Measurements from ENCODE around the gene TARM1.

Gene TARM1

DNA sequence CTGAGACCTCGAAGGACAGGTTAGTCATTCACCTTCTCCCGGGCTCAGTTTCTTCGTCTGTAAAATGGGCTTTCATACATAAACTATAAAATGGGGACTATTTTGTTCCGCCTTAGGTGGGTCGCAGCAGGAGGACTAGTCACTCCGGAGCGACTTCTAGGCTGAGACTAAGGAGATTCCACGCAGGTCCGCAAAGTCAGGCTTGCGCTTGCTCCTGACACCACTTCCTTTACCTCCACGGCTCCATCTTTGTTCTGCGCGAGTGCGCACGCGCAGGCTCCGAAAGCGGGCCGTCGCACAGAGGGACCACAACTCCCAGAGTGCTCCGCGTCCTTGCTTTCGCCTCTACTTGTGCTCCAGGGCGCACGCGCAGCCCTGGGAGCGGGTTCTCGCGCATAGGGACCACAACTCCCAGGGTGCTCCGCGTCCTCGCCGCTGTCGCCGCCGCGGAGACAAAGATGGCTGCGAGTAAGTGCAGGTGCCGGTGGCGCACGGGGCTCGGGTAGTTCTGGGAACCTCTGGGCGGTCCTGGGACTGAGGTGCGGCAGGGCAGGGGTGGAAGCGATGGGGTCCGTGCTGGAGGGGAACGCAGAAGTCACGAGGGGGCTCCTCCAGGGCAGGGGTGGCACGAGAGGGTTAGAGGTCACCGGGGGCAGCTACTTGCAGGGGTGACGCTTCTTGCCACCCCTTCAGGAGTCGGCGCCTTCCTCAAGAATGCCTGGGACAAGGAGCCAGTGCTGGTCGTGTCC lies 21.4 kb upstream of the TARM1 start, which contains the start of gene NDUFA3 (continued):
- TF ChIP-seq ZNF645 (tag by site-specific recombination; IDR thresholded peaks at IDR 0.05) (no peak), KLF16 (tag by site-specific recombination; IDR thresholded peaks at IDR 0.05) (no peak), FEZF1 (tag by site-specific recombination; IDR thresholded peaks at IDR 0.05) (no peak), ZNF501 (tag by site-specific recombination; IDR thresholded peaks at IDR 0.05) (0 out of 2 replicates have a peak, but pooled peaks have one; percentile 41), ZFP3 (tag by site-specific recombination; IDR thresholded peaks at IDR 0.05; ENCODE audit: low read depth) (no peak), GLIS2 (tag by site-specific recombination; IDR thresholded peaks at IDR 0.05) (peak; percentile 39; the same call in 1 of the 2 replicates), SCRT1 (tag by site-specific recombination; IDR thresholded peaks at IDR 0.05; ENCODE audit: borderline replicate concordance) (no peak), ZNF202 (tag by site-specific recombination; IDR thresholded peaks at IDR 0.05; ENCODE audit: borderline replicate concordance) (no peak), PRDM10 (tag by site-specific recombination; IDR thresholded peaks at IDR 0.05) (peak; percentile 82; the same call in 1 of the 2 replicates), ZBTB49 (tag by site-specific recombination; IDR thresholded peaks at IDR 0.05; ENCODE audit: low read depth) (no peak), INSM2 (tag by site-specific recombination; IDR thresholded peaks at IDR 0.05) (no peak), ZNF529 (tag by site-specific recombination; IDR thresholded peaks at IDR 0.05; ENCODE audit: insufficient replicate concordance) (no peak), ZNF350 (tag by site-specific recombination; IDR thresholded peaks at IDR 0.05) (no peak), ZNF791 (tag by site-specific recombination; IDR thresholded peaks at IDR 0.05) (no peak), ZNF221 (tag by site-specific recombination; IDR thresholded peaks at IDR 0.05; ENCODE audit: borderline replicate concordance) (no peak), ZNF600 (tag by site-specific recombination; IDR thresholded peaks at IDR 0.05) (no peak), GLIS1 (tag by site-specific recombination; IDR thresholded peaks at IDR 0.05) (no peak; the same call in 1 of the 2 replicates), ZNF138 (tag by site-specific recombination; IDR thresholded peaks at IDR 0.05; ENCODE audit: borderline replicate concordance) (no peak), ZNF311 (tag by site-specific recombination; IDR thresholded peaks at IDR 0.05; ENCODE audit: borderline replicate concordance) (no peak), ZBTB48 (tag by site-specific recombination; IDR thresholded peaks at IDR 0.05) (no peak), ZNF585B (tag by site-specific recombination; IDR thresholded peaks at IDR 0.05) (no peak), ZBTB1 (tag by site-specific recombination; IDR thresholded peaks at IDR 0.05) (no peak), ZNF558 (tag by site-specific recombination; IDR thresholded peaks at IDR 0.05) (no peak), ZNF555 (tag by site-specific recombination; conservative IDR thresholded peaks at IDR 0.05) (no peak), ZSCAN30 (tag by site-specific recombination; IDR thresholded peaks at IDR 0.05) (peak; percentile 84), MEIS1 (CRISPR knock-in tag; IDR thresholded peaks at IDR 0.05; ENCODE audit: borderline replicate concordance) (no peak)
- TF ChIP-seq, protein P1, sequence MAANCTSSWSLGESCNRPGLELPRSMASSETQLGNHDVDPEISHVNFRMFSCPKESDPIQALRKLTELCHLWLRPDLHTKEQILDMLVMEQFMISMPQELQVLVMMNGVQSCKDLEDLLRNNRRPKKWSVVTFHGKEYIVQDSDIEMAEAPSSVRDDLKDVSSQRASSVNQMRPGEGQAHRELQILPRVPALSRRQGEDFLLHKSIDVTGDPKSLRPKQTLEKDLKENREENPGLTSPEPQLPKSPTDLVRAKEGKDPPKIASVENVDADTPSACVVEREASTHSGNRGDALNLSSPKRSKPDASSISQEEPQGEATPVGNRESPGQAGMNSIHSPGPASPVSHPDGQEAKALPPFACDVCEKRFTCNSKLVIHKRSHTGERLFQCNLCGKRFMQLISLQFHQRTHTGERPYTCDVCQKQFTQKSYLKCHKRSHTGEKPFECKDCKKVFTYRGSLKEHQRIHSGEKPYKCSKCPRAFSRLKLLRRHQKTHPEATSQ (tag by site-specific recombination; IDR thresholded peaks at IDR 0.05), result no peak

Data from HEK293 (cell line).